ENCODE data around the gene STAT2.

DNA sequence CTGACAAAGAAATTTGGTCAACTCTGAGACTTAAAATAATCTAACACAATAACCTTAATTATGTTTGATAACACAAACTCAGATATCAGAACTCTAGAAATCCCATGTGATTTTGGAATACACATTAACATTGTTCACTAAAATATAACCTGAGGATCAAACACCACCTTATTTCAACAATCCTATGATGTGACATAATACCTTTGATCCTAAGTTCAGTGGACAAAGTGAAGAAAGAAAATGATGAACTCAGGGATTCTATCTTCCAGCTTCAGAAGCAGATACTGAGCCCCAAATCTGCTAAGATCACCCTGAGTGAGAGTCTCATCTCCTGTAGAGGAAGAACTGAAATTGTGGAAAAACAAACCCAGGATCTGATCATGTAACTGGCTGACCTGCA, 38.4 kb upstream of the STAT2 start:
- TF ChIP-seq, protein P1, sequence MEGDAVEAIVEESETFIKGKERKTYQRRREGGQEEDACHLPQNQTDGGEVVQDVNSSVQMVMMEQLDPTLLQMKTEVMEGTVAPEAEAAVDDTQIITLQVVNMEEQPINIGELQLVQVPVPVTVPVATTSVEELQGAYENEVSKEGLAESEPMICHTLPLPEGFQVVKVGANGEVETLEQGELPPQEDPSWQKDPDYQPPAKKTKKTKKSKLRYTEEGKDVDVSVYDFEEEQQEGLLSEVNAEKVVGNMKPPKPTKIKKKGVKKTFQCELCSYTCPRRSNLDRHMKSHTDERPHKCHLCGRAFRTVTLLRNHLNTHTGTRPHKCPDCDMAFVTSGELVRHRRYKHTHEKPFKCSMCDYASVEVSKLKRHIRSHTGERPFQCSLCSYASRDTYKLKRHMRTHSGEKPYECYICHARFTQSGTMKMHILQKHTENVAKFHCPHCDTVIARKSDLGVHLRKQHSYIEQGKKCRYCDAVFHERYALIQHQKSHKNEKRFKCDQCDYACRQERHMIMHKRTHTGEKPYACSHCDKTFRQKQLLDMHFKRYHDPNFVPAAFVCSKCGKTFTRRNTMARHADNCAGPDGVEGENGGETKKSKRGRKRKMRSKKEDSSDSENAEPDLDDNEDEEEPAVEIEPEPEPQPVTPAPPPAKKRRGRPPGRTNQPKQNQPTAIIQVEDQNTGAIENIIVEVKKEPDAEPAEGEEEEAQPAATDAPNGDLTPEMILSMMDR (IDR thresholded peaks at IDR 0.05): no peak
- no peak for TF ChIP-seq POLR2A (IDR thresholded peaks at IDR 0.05)
